DLD1 (cell line): ENCODE measurements around the gene KCNMB4.
"Not testable (repeated sequence)": the region's sequence is repeated elsewhere in the genome, so short reads cannot be mapped to it uniquely, and the experiment has no call there.

ENCODE experiments used
- in situ Hi-C: cut with HindIII; loops from 2 replicates; pipeline ENCODE4 v1.10.0; 2017; ENCODE audit warnings: low sequenced_read_pairs

KCNMB4 gene

DNA sequence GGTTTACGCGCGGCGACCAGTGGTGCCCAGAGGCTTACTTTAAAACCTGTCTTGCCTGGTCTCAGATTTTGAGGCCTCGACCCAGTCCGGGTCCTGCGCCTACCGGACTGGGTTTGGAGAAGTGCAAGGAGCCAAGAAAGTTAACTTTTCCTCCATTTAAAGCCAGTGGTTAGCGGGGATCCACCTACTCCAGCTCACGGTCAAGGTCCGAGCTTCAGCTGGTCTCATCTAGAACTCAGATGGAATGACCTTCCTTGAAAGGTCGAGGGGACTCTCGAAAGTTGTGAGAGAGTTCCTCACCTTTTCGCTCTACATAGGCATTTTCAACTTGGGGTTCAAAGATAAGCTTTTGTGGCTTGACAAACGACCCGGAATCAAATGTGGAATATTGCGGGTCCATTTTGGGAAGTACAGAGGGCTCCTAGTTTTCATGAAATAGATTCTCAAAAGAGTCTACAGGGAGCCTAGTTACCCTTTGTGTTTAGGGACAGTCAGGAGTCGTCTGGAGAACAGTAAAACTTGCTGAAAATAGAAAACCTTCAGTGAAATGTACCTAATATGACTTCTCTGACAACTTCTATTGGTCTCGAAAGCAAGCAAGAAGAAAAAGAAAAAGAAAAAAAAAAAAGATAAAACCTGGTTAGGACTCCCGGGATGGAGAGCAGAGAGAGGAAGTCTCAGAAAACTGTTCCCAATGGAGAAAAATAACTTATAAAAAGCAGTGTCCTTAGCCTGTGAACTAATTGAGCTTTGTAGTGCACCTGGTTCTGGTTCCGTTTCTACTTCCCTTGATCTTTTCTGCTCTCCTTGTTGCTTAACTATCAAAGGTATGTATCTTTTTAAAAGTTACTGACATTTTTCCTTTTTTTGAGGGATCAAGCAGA lies 1.4 kb downstream of the KCNMB4 start:
- in situ Hi-C loops: no loop called here

DNA sequence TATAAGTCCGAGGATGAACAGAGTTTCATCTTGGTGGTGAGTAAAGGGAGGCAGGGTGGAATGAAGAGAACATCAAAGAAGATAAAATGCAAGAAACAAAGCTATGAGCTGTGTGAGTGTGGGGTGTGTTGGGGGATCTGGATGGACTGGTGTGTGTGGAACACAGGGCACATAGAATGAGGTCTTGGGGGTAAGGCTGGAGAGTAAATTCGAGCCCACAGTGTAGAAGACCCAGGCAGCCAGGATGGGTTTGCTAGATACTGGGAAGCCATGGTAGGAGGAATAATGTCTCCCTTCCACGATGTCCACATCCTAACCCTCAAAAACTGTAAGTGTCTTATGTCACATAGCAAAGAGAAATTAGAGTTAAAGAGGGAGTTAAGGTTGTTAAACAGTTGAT lies 6.8 kb downstream of the KCNMB4 start:
- in situ Hi-C loops: no loop called here

DNA sequence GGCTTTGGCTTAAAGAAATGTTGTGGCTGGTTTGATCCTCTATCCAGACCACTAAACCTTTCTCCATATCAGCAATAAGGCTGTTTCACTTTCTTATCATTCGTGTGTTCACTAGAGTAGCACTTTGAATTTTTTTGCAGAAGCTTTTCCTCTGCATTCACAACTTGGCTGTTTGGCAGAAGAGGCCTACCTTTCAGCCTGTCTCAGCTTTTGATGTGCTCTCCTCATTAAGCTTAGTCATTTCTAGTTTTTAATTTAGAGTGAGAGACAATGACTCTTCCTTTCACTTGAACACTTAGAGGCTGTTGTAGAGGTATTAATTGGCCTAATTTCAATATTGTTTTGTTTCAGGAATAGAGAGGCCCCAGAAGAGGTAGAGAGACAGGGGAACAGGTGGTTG lies 13.8 kb downstream of the KCNMB4 start:
- in situ Hi-C loops: no loop called here

- in situ Hi-C loops: no loop called here
Measured at GRCh38 chr12:70383484-70383883, 17.4 kb downstream of the KCNMB4 start.

DNA sequence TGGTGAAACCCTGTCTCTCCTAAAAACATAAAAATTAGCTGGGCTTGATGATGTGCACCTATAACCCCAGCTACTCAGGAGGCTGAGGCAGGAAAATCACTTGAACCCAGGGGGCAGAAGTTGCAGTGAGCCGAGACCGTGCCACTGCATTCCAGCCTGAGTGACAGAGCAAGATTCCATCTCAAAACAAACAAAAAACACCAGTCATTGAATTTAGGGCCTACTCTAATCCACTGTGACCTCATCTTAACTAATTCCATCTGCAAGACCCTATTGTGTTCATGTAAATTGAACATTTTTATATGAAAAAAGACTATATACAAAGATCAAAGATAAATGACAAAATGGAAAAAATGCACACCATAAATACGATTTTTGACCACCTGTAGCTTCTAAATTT lies 17.8 kb downstream of the KCNMB4 start:
- in situ Hi-C loops: no loop called here

- in situ Hi-C loops: no loop called here
Measured at GRCh38 chr12:70386771-70387170, 20.7 kb downstream of the KCNMB4 start.

- in situ Hi-C loops: no loop called here
Measured at GRCh38 chr12:70389678-70390077, 23.6 kb downstream of the KCNMB4 start.

- in situ Hi-C loops: not testable (repeated sequence)
Measured at GRCh38 chr12:70392631-70393030, 26.5 kb downstream of the KCNMB4 start.

GRCh38 chr12:70393787-70394499 lies 27.9 kb downstream of the KCNMB4 start:
- in situ Hi-C loops: no loop called here

DNA sequence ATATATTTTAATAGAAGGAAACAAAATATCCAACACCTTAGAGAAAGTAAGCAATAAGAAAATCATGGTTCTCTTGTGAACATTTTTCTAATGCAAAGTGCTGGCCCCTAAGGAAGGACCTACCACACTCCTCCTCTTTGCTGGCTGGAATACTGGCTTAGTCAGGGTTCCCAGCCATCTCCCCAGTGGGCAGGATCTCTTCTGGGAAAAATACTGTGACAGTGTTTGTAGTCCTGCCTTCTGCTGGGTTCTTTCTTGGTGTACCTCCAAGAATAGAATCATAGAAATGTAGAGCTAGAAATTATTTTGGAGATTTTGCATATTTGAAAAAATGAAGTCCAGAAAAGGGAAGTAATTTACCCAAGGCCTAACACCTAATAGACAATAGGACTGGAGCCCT lies 31.9 kb downstream of the KCNMB4 start:
- in situ Hi-C loops: no loop called here

DNA sequence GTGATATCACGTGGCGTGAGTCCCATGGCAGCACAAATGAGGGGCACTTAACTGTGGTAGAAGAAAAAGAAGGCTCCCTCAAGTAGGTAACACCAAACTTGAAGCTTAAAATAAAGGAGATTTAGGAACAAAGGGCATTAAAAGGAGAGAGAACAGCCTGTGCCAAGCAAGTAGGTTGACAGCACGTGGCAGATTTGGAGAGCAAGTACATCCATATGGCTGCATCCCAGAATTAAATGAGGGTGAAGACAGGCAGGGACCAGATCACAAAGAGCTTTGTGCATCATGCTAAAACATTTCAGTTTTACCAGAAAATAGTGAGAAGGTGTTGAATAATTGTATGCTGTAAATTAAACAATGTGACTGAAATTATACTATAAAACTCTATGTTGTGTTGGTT lies 32.8 kb downstream of the KCNMB4 start:
- in situ Hi-C loops: no loop called here

DNA sequence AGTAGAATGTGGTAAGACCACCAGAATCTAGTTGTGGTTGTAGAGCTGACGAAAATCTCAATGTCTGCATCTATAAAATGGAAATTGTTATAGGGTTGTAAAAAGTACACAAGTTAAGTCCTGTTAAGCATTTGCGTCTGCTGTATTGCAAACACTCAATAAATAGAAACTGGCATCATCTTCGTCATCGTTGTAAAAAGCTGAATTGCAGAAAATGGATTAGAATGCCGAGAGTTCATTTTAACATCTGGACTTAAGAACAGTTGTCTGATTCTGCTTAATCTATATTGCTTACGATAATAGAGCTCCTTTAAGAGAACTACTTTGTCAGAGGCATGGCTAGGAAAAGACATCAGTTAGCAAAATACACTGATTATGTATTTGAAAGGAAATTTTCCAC lies 33.2 kb downstream of the KCNMB4 start:
- in situ Hi-C loops: no loop called here

GRCh38 chr12:70400124-70400523 lies 34.0 kb downstream of the KCNMB4 start:
- in situ Hi-C loops: no loop called here

- in situ Hi-C loops: no loop called here
Measured at GRCh38 chr12:70402597-70402996, 36.5 kb downstream of the KCNMB4 start.

- in situ Hi-C loops: no loop called here
Measured at GRCh38 chr12:70403826-70404225, 37.7 kb downstream of the KCNMB4 start.

- in situ Hi-C loops: no loop called here
Measured at GRCh38 chr12:70408004-70408790, 42.1 kb downstream of the KCNMB4 start.

GRCh38 chr12:70415987-70416386 lies 49.9 kb downstream of the KCNMB4 start:
- in situ Hi-C loops: no loop called here

DNA sequence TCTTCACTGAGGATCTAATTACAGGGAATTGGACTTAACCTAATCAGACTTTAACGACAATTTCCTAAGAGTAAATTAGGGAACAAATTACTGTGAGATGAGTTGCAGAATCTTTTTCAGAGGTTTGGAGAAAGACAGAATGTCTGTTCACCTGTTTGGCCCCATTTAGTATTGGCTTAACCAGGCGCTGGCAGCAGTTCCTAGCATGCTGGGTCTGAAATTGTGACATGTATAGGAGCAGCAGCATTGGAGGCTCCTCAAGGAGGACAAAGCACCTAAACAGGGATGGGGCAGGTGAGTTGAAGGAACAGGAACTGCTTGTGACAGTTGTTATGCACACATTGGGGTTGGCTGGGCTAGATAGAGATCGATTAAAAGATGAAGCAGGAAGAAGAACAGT lies 51.0 kb downstream of the KCNMB4 start:
- in situ Hi-C loops: no loop called here

- in situ Hi-C loops: no loop called here
Measured at GRCh38 chr12:70418101-70418500, 52.0 kb downstream of the KCNMB4 start.

- in situ Hi-C loops: no loop called here
Measured at GRCh38 chr12:70422631-70423030, 56.5 kb downstream of the KCNMB4 start.

DNA sequence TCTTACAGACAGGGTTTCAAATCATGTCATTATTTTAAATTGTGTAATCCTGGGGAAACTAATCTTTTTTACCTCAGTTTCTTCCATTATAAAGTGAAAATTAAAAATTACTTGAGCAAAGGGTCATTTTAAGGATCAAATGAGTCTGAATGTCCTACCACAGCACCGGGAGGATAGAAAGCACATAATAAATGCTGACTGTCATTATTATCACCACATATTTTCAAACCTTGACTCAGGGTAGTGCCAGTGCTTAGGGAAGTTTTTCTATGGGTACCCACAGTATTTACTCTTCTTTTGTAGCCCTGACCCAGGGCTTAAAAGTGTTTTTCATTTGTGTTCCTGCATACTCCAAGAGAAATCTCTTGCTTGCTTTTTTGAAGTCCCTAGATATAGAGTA lies 60.5 kb downstream of the KCNMB4 start:
- in situ Hi-C loops: no loop called here
